ENCODE measurements around the gene PELI2. TPM values are rescaled to one million over a fixed set of nuclear protein-coding genes. Genes with fewer than 3 reads are reported as not detected.
A peak's percentile ranks its signal among the peaks of the same experiment; 100 is the strongest.

The PELI2 gene
- total RNA-seq, 2 experiments from 2014 or later, result 2.7 to 3.4 TPM

GRCh38 chr14:56289155-56289554 lies 170.9 kb downstream of the PELI2 start:
- H3K4me3 Mint-ChIP-seq, result no peak overlapping the region
- H3K27ac Mint-ChIP-seq, result no peak overlapping the region
- no peaks in the 10 kb centered on the region for H3K36me3 Mint-ChIP-seq (ENCODE audit: low read depth)
- no peak for DNase-seq
- no peaks in the 10 kb centered on the region for H3K9me3 Mint-ChIP-seq
- ATAC-seq, result no peak
- no peaks in the 10 kb centered on the region for H3K4me1 Mint-ChIP-seq (ENCODE audit: low read depth)
- no peak for TF ChIP-seq CTCF (IDR thresholded peaks at IDR 0.05)
- intact Hi-C loops (cut with micrococcal nuclease), result no loop called here
- no peaks in the 10 kb centered on the region for H3K27me3 Mint-ChIP-seq
- ChIA-PET POLR2A (no interaction called here), CTCF (interaction anchor here (1.4 kb wide), 1 partner anchor 10 kb away, joined by 3 read pairs; no protein-coding TSS in a partner anchor)

GRCh38 chr14:56290195-56290594 lies 172.0 kb downstream of the PELI2 start:
- ATAC-seq, result no peak
- CTCF ChIA-PET, result interaction anchor here (0.8 to 1.4 kb wide), 2 partner anchors 9 to 66 kb away, joined by 3 to 4 read pairs; no protein-coding TSS in a partner anchor
- Mint-ChIP-seq H3K4me3 (no peak overlapping the region), H3K4me1 (ENCODE audit: low read depth) (no peaks in the 10 kb centered on the region), H3K36me3 (ENCODE audit: low read depth) (no peaks in the 10 kb centered on the region), H3K27ac (no peak overlapping the region), H3K27me3 (no peaks in the 10 kb centered on the region), H3K9me3 (no peaks in the 10 kb centered on the region)
- intact Hi-C loops (cut with micrococcal nuclease), result no loop called here
- POLR2A ChIA-PET, result no interaction called here
- TF ChIP-seq CTCF (IDR thresholded peaks at IDR 0.05), result no peak
- DNase-seq, result no peak

- no peak overlapping the region for H3K4me3 Mint-ChIP-seq
- no peaks in the 10 kb centered on the region for H3K27me3 Mint-ChIP-seq
- peaks cover 7% of the 10 kb centered on the region for H3K36me3 Mint-ChIP-seq (ENCODE audit: low read depth)
- ChIA-PET CTCF (no interaction called here), POLR2A (no interaction called here)
- no peaks in the 10 kb centered on the region for H3K9me3 Mint-ChIP-seq
- ATAC-seq, result no peak
- intact Hi-C loops (cut with micrococcal nuclease), result no loop called here
- DNase-seq, result no peak
- H3K27ac Mint-ChIP-seq, result no peak overlapping the region
- H3K4me1 Mint-ChIP-seq (ENCODE audit: low read depth), result no peaks in the 10 kb centered on the region
- no peak for TF ChIP-seq CTCF (IDR thresholded peaks at IDR 0.05)
Measured at GRCh38 chr14:56292970-56293369, 174.8 kb downstream of the PELI2 start.

- no peak for TF ChIP-seq CTCF (IDR thresholded peaks at IDR 0.05)
- H3K27me3 Mint-ChIP-seq, result no peaks in the 10 kb centered on the region
- ChIA-PET CTCF (no interaction called here), POLR2A (no interaction called here)
- intact Hi-C loops (cut with micrococcal nuclease), result no loop called here
- no peaks in the 10 kb centered on the region for H3K4me1 Mint-ChIP-seq (ENCODE audit: low read depth)
- H3K4me3 Mint-ChIP-seq, result no peak overlapping the region
- DNase-seq (no peak), ATAC-seq (peak; percentile 42)
- H3K36me3 Mint-ChIP-seq (ENCODE audit: low read depth), result peaks cover 7% of the 10 kb centered on the region
- no peak overlapping the region for H3K27ac Mint-ChIP-seq
- H3K9me3 Mint-ChIP-seq, result no peaks in the 10 kb centered on the region
Measured at GRCh38 chr14:56293506-56293905, 175.3 kb downstream of the PELI2 start.

- Mint-ChIP-seq H3K9me3 (no peaks in the 10 kb centered on the region), H3K27me3 (no peaks in the 10 kb centered on the region), H3K27ac (no peak overlapping the region), H3K4me3 (no peak overlapping the region), H3K36me3 (ENCODE audit: low read depth) (peaks cover 7% of the 10 kb centered on the region), H3K4me1 (ENCODE audit: low read depth) (no peaks in the 10 kb centered on the region)
- intact Hi-C loops (cut with micrococcal nuclease), result no loop called here
- no peak for TF ChIP-seq CTCF (IDR thresholded peaks at IDR 0.05)
- ATAC-seq (no peak), DNase-seq (no peak)
- ChIA-PET POLR2A (no interaction called here), CTCF (no interaction called here)
Measured at GRCh38 chr14:56294128-56294527, 175.9 kb downstream of the PELI2 start.
